ENCODE measurements around the gene PRKN. TPM values are rescaled to one million over a fixed set of nuclear protein-coding genes. Genes with fewer than 3 reads are reported as not detected.

Gene PRKN
- total and polyA plus RNA-seq, 2 experiments from 2014 or later: 0.10 to 0.84 TPM

DNA sequence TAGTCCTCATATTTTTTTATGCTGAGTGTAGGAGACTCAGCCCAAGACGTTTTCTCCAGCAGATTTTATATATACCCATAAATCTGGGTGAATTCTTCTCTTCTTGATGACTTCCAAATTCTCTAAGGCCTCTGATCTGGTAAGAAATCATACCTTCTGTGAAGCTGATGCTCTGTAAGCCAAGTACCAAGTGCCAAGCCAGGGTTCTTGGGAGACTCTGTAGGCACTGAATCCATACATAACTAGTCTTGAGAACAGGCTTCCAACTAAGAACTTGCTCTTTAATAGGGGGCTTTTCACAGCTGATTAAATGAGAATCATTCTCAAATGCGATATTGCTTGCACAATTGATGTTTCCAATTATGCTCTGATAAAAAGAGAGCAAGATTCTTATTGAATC is 87.6 kb downstream of the PRKN start (continued):
- TF ChIP-seq, protein P1, sequence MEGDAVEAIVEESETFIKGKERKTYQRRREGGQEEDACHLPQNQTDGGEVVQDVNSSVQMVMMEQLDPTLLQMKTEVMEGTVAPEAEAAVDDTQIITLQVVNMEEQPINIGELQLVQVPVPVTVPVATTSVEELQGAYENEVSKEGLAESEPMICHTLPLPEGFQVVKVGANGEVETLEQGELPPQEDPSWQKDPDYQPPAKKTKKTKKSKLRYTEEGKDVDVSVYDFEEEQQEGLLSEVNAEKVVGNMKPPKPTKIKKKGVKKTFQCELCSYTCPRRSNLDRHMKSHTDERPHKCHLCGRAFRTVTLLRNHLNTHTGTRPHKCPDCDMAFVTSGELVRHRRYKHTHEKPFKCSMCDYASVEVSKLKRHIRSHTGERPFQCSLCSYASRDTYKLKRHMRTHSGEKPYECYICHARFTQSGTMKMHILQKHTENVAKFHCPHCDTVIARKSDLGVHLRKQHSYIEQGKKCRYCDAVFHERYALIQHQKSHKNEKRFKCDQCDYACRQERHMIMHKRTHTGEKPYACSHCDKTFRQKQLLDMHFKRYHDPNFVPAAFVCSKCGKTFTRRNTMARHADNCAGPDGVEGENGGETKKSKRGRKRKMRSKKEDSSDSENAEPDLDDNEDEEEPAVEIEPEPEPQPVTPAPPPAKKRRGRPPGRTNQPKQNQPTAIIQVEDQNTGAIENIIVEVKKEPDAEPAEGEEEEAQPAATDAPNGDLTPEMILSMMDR (conservative IDR thresholded peaks at IDR 0.05; ENCODE audit: low read depth in 2 of 2): no peak
- no peak for TF ChIP-seq EZH2 (IDR thresholded peaks at IDR 0.05; ENCODE audit: low read depth, unreplicated experiment)
- no peak for TF ChIP-seq NANOG (IDR thresholded peaks at IDR 0.05; ENCODE audit: borderline replicate concordance)
- TF ChIP-seq JUNB (IDR thresholded peaks at IDR 0.05; ENCODE audit: unreplicated experiment): no peak
- no peak for TF ChIP-seq STAT1 (IDR thresholded peaks at IDR 0.05; ENCODE audit: unreplicated experiment)

DNA sequence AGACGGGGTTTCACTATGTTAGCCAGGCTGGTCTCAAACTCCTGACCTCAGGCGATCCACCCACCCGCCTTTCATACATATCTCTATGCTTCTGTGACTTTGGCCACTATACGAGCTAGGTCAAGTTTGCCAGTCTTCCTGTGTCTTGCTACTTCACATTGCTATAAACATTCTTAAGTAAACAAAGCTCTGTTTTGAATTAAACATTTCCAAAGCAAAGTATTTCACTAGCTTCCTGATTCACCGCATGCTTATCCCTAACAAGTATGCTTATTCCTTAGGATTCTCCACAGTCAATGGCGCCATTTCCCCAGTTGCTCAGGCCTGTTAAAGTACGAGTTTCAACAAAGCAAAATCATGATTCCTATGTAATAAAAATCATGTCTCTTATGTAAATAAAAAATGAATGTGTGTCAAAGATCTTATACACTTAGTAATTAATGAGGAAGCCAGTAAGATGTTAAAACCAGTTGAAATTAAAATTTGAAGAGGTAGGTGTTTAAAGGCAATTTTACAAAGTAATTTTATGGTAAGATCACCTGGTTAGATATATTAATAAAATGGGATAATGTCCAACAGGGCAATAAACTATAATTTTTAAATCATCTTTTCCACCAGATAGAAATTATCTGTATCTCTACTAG is 88.5 kb downstream of the PRKN start:
- no peak for ATAC-seq
- peaks cover 3% of the 10 kb centered on the region; the same call in 1 of the 3 replicates for H3K4me1 Mint-ChIP-seq
- TF ChIP-seq STAT1 (IDR thresholded peaks at IDR 0.05; ENCODE audit: unreplicated experiment) (no peak), ZNF331 (CRISPR knock-in tag; IDR thresholded peaks at IDR 0.05; ENCODE audit: low read depth) (no peak), JUNB (IDR thresholded peaks at IDR 0.05; ENCODE audit: unreplicated experiment) (no peak), REST (IDR thresholded peaks at IDR 0.05; ENCODE audit: unreplicated experiment) (no peak)
- TF ChIP-seq, protein P2, sequence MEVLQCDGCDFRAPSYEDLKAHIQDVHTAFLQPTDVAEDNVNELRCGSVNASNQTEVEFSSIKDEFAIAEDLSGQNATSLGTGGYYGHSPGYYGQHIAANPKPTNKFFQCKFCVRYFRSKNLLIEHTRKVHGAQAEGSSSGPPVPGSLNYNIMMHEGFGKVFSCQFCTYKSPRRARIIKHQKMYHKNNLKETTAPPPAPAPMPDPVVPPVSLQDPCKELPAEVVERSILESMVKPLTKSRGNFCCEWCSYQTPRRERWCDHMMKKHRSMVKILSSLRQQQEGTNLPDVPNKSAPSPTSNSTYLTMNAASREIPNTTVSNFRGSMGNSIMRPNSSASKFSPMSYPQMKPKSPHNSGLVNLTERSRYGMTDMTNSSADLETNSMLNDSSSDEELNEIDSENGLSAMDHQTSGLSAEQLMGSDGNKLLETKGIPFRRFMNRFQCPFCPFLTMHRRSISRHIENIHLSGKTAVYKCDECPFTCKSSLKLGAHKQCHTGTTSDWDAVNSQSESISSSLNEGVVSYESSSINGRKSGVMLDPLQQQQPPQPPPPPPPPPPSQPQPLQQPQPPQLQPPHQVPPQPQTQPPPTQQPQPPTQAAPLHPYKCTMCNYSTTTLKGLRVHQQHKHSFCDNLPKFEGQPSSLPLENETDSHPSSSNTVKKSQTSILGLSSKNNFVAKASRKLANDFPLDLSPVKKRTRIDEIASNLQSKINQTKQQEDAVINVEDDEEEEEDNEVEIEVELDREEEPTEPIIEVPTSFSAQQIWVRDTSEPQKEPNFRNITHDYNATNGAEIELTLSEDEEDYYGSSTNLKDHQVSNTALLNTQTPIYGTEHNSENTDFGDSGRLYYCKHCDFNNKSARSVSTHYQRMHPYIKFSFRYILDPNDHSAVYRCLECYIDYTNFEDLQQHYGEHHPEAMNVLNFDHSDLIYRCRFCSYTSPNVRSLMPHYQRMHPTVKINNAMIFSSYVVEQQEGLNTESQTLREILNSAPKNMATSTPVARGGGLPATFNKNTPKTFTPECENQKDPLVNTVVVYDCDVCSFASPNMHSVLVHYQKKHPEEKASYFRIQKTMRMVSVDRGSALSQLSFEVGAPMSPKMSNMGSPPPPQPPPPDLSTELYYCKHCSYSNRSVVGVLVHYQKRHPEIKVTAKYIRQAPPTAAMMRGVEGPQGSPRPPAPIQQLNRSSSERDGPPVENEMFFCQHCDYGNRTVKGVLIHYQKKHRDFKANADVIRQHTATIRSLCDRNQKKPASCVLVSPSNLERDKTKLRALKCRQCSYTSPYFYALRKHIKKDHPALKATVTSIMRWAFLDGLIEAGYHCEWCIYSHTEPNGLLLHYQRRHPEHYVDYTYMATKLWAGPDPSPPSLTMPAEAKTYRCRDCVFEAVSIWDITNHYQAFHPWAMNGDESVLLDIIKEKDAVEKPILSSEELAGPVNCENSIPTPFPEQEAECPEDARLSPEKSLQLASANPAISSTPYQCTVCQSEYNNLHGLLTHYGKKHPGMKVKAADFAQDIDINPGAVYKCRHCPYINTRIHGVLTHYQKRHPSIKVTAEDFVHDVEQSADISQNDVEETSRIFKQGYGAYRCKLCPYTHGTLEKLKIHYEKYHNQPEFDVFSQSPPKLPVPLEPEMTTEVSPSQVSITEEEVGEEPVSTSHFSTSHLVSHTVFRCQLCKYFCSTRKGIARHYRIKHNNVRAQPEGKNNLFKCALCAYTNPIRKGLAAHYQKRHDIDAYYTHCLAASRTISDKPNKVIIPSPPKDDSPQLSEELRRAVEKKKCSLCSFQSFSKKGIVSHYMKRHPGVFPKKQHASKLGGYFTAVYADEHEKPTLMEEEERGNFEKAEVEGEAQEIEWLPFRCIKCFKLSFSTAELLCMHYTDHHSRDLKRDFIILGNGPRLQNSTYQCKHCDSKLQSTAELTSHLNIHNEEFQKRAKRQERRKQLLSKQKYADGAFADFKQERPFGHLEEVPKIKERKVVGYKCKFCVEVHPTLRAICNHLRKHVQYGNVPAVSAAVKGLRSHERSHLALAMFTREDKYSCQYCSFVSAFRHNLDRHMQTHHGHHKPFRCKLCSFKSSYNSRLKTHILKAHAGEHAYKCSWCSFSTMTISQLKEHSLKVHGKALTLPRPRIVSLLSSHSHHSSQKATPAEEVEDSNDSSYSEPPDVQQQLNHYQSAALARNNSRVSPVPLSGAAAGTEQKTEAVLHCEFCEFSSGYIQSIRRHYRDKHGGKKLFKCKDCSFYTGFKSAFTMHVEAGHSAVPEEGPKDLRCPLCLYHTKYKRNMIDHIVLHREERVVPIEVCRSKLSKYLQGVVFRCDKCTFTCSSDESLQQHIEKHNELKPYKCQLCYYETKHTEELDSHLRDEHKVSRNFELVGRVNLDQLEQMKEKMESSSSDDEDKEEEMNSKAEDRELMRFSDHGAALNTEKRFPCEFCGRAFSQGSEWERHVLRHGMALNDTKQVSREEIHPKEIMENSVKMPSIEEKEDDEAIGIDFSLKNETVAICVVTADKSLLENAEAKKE (CRISPR knock-in tag; IDR thresholded peaks at IDR 0.05): no peak
- TF ChIP-seq, protein P1 (conservative IDR thresholded peaks at IDR 0.05; ENCODE audit: low read depth in 2 of 2): no peak
- TF ChIP-seq, protein P3, sequence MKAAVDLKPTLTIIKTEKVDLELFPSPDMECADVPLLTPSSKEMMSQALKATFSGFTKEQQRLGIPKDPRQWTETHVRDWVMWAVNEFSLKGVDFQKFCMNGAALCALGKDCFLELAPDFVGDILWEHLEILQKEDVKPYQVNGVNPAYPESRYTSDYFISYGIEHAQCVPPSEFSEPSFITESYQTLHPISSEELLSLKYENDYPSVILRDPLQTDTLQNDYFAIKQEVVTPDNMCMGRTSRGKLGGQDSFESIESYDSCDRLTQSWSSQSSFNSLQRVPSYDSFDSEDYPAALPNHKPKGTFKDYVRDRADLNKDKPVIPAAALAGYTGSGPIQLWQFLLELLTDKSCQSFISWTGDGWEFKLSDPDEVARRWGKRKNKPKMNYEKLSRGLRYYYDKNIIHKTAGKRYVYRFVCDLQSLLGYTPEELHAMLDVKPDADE (IDR thresholded peaks at IDR 0.05): no peak

More for the DNA sequence above, 88.5 kb downstream of the PRKN start:
- Mint-ChIP-seq H3K9me3 (no peaks in the 10 kb centered on the region), H3K4me3 (no peak overlapping the region), H3K27ac (no peak overlapping the region), H3K27me3 (ENCODE audit: insufficient read depth, low read depth, poor library complexity) (no peaks in the 10 kb centered on the region), H3K36me3 (ENCODE audit: low read depth) (no peaks in the 10 kb centered on the region)
- no peak for DNase-seq (ENCODE audit: low spot score)
- Histone ChIP-seq H3K4me3 (no peak overlapping the region), H4K20me1 (replicated peaks; ENCODE audit: insufficient read depth) (no peaks in the 10 kb centered on the region), H3K9me2 (ENCODE audit: insufficient read depth) (no peaks in the 10 kb centered on the region), H2AFZ (no peak overlapping the region), H3F3A (replicated peaks; ENCODE audit: low read depth) (no peaks in the 10 kb centered on the region), H3K27ac (ENCODE audit: low read depth) (no peak overlapping the region), H3K27me3 (ENCODE audit: insufficient read depth) (no peaks in the 10 kb centered on the region), H3K4me1 (ENCODE audit: insufficient read depth) (no peaks in the 10 kb centered on the region), H3K4me2 (no peak overlapping the region), H3K36me3 (ENCODE audit: insufficient read depth) (no peaks in the 10 kb centered on the region), H3K79me2 (replicated peaks; ENCODE audit: insufficient read depth) (no peaks in the 10 kb centered on the region)

Data from GM23338 (cell line).